ENCODE results near the gene PTPRM. TPM values are rescaled to one million over a fixed set of nuclear protein-coding genes. Genes with fewer than 3 reads are reported as not detected.

PTPRM gene
- total RNA-seq, 1 donor from 2014 or later, result 13.9 TPM

- no peak overlapping the region for H3K27ac ChIP-seq
- H3F3A ChIP-seq (ENCODE audit: low read depth), result no peaks in the 10 kb centered on the region
- DNase-seq (ENCODE audit: low spot score), result no peak
- Mint-ChIP-seq H3K4me3 (no peak overlapping the region), H3K9me3 (no peaks in the 10 kb centered on the region), H3K36me3 (no peaks in the 10 kb centered on the region), H3K27ac (no peak overlapping the region), H3K4me1 (no peaks in the 10 kb centered on the region), H3K27me3 (ENCODE audit: insufficient read depth, low read depth) (no peaks in the 10 kb centered on the region)
- no peak overlapping the region for H3K4me2 ChIP-seq
- H3K9me3 ChIP-seq (ENCODE audit: low read depth), result no peaks in the 10 kb centered on the region
- H3K27me3 ChIP-seq, result no peaks in the 10 kb centered on the region
- H3K79me2 ChIP-seq (ENCODE audit: low read depth), result no peaks in the 10 kb centered on the region
- H3K4me3 ChIP-seq, result no peak overlapping the region
- no peaks in the 10 kb centered on the region for H4K20me1 ChIP-seq (ENCODE audit: low read depth)
- no peak overlapping the region for H3K9ac ChIP-seq
- no peaks in the 10 kb centered on the region for H3K36me3 ChIP-seq
- TF ChIP-seq, protein P1, sequence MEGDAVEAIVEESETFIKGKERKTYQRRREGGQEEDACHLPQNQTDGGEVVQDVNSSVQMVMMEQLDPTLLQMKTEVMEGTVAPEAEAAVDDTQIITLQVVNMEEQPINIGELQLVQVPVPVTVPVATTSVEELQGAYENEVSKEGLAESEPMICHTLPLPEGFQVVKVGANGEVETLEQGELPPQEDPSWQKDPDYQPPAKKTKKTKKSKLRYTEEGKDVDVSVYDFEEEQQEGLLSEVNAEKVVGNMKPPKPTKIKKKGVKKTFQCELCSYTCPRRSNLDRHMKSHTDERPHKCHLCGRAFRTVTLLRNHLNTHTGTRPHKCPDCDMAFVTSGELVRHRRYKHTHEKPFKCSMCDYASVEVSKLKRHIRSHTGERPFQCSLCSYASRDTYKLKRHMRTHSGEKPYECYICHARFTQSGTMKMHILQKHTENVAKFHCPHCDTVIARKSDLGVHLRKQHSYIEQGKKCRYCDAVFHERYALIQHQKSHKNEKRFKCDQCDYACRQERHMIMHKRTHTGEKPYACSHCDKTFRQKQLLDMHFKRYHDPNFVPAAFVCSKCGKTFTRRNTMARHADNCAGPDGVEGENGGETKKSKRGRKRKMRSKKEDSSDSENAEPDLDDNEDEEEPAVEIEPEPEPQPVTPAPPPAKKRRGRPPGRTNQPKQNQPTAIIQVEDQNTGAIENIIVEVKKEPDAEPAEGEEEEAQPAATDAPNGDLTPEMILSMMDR (IDR thresholded peaks at IDR 0.05), result no peak
- TF ChIP-seq EZH2phosphoT487 (IDR thresholded peaks at IDR 0.05) (no peak), EZH2 (IDR thresholded peaks at IDR 0.05) (no peak)
- H3K4me1 ChIP-seq, result no peaks in the 10 kb centered on the region
- no peak overlapping the region for H2AFZ ChIP-seq (replicated peaks)
Measured at GRCh38 chr18:7678389-7678788, 111.3 kb downstream of the PTPRM start.

DNA sequence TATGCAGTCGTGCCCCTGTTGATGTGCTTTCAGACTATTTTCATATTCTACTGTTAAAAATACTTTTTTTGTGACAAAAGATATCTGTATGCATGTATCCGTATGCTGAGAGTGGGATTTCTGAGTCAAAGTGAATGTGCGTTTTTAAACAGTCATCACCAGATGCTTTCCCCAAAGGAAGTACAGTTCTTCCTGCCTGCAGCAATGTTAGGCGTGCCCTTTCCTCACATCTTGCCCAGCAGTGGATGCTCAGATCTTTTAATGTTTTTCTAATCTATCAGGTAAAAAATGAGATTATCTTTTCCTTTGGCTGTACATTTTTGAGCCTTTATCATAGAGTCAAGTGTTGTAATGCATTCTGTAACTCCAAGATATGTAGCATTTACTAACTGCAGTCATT, 111.7 kb downstream of the PTPRM start:
- Histone ChIP-seq H3F3A (ENCODE audit: low read depth) (no peaks in the 10 kb centered on the region), H3K27ac (no peak overlapping the region), H3K4me3 (no peak overlapping the region), H3K27me3 (no peaks in the 10 kb centered on the region), H3K4me2 (no peak overlapping the region), H3K36me3 (no peaks in the 10 kb centered on the region), H2AFZ (replicated peaks) (no peak overlapping the region), H3K9ac (no peak overlapping the region), H3K79me2 (ENCODE audit: low read depth) (no peaks in the 10 kb centered on the region), H3K9me3 (ENCODE audit: low read depth) (no peaks in the 10 kb centered on the region), H4K20me1 (ENCODE audit: low read depth) (no peaks in the 10 kb centered on the region), H3K4me1 (no peaks in the 10 kb centered on the region)
- no peaks in the 10 kb centered on the region for H3K36me3 Mint-ChIP-seq
- H3K4me3 Mint-ChIP-seq, result no peak overlapping the region
- no peak overlapping the region for H3K27ac Mint-ChIP-seq
- no peaks in the 10 kb centered on the region for H3K27me3 Mint-ChIP-seq (ENCODE audit: insufficient read depth, low read depth)
- H3K9me3 Mint-ChIP-seq, result no peaks in the 10 kb centered on the region
- no peak for TF ChIP-seq EZH2 (IDR thresholded peaks at IDR 0.05)
- TF ChIP-seq, protein P1 (IDR thresholded peaks at IDR 0.05), result no peak
- no peak for TF ChIP-seq EZH2phosphoT487 (IDR thresholded peaks at IDR 0.05)
- no peaks in the 10 kb centered on the region for H3K4me1 Mint-ChIP-seq
- no peak for DNase-seq (ENCODE audit: low spot score)

DNA sequence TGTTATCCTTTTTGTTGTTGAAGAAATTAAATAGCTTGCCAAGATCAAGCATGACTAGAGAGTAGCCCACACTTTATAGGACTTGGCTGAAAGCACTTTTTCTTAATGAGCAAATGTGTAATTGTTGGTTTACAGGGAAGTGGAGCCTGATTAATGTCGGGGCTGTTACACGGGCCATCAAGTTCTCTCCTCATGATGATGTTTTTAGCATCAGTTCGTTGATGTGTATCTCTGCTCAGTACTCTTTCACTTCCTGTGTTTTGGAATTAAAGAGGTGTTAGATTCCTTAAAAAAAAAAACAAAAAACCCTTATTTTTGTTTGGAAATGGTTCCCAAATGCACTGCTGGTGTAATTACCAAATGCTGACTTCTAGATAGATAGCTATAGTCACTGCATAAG, 114.2 kb downstream of the PTPRM start:
- no peak for TF ChIP-seq EZH2phosphoT487 (IDR thresholded peaks at IDR 0.05)
- TF ChIP-seq, protein P1 (IDR thresholded peaks at IDR 0.05), result no peak
- TF ChIP-seq EZH2 (IDR thresholded peaks at IDR 0.05), result no peak
- Histone ChIP-seq H3K9ac (no peak overlapping the region), H3K9me3 (ENCODE audit: low read depth) (no peaks in the 10 kb centered on the region), H3K27ac (no peak overlapping the region), H3F3A (ENCODE audit: low read depth) (no peaks in the 10 kb centered on the region), H3K4me1 (no peaks in the 10 kb centered on the region), H3K79me2 (ENCODE audit: low read depth) (no peaks in the 10 kb centered on the region), H3K4me3 (no peak overlapping the region), H4K20me1 (ENCODE audit: low read depth) (no peaks in the 10 kb centered on the region), H3K4me2 (no peak overlapping the region), H3K36me3 (no peaks in the 10 kb centered on the region), H3K27me3 (no peaks in the 10 kb centered on the region), H2AFZ (replicated peaks) (no peak overlapping the region)
- no peak overlapping the region for H3K4me3 Mint-ChIP-seq
- no peaks in the 10 kb centered on the region for H3K9me3 Mint-ChIP-seq
- no peak for DNase-seq (ENCODE audit: low spot score)
- no peaks in the 10 kb centered on the region for H3K36me3 Mint-ChIP-seq
- peaks cover 3% of the 10 kb centered on the region for H3K4me1 Mint-ChIP-seq
- no peak overlapping the region for H3K27ac Mint-ChIP-seq
- no peaks in the 10 kb centered on the region for H3K27me3 Mint-ChIP-seq (ENCODE audit: insufficient read depth, low read depth)

All from neural progenitor cell (in vitro differentiated cells).